Measurements from ENCODE around the gene TTC7B.

- no peak for TF ChIP-seq BRF2 (CRISPR knock-in tag; IDR thresholded peaks at IDR 0.05)
- no peak for TF ChIP-seq ZNF235 (CRISPR knock-in tag; IDR thresholded peaks at IDR 0.05; ENCODE audit: borderline replicate concordance)
- no peak for TF ChIP-seq RXRA (CRISPR knock-in tag; IDR thresholded peaks at IDR 0.05)
- TF ChIP-seq CTCF (CRISPR knock-in tag; IDR thresholded peaks at IDR 0.05), result no peak
- no peak for TF ChIP-seq IRF9 (CRISPR knock-in tag; IDR thresholded peaks at IDR 0.05; ENCODE audit: borderline replicate concordance)
- no peak for TF ChIP-seq CBX5 (CRISPR knock-in tag; IDR thresholded peaks at IDR 0.05; ENCODE audit: borderline replicate concordance)
- no peak for TF ChIP-seq ZNF607 (CRISPR knock-in tag; IDR thresholded peaks at IDR 0.05; ENCODE audit: borderline replicate concordance)
- TF ChIP-seq ZNF552 (CRISPR knock-in tag; IDR thresholded peaks at IDR 0.05; ENCODE audit: borderline replicate concordance), result no peak
- TF ChIP-seq ZBTB33 (CRISPR knock-in tag; IDR thresholded peaks at IDR 0.05), result no peak
- no peak for TF ChIP-seq BRD4 (CRISPR knock-in tag; IDR thresholded peaks at IDR 0.05)
- no peak for TF ChIP-seq FOSL1 (CRISPR knock-in tag; IDR thresholded peaks at IDR 0.05; ENCODE audit: borderline replicate concordance)
- no peak for TF ChIP-seq MYC (CRISPR knock-in tag; IDR thresholded peaks at IDR 0.05; ENCODE audit: borderline replicate concordance)
- no peak for TF ChIP-seq ZNF775 (CRISPR knock-in tag; IDR thresholded peaks at IDR 0.05; ENCODE audit: borderline replicate concordance)
Observed at GRCh38 chr14:90568405-90568804, 247.8 kb downstream of the TTC7B start.
